Measurements from ENCODE around the gene PANX2.

GRCh38 chr22:50186181-50186714, 15.7 kb downstream of the PANX2 start:
- TF ChIP-seq CTCF (conservative IDR thresholded peaks at IDR 0.05; ENCODE audit: low read depth in 2 of 2) (no peak), POLR2AphosphoS5 (IDR thresholded peaks at IDR 0.05; ENCODE audit: low read depth) (no peak), ZNF331 (CRISPR knock-in tag; IDR thresholded peaks at IDR 0.05; ENCODE audit: low read depth) (no peak)
